ENCODE measurements around the gene GCKR.
"Not testable (repeated sequence)": the region's sequence is repeated elsewhere in the genome, so short reads cannot be mapped to it uniquely, and the experiment has no call there.

Gene GCKR

GRCh38 chr2:27537287-27537686 lies 40.6 kb downstream of the GCKR start:
- Mint-ChIP-seq H3K27me3 (ENCODE audit: low read depth, poor library complexity) (peaks cover 50% of the 10 kb centered on the region), H3K9me3 (peaks cover 20% of the 10 kb centered on the region), H3K4me3 (no peak overlapping the region), H3K4me1 (no peaks in the 10 kb centered on the region), H3K27ac (no peak overlapping the region), H3K36me3 (ENCODE audit: low read depth) (no peaks in the 10 kb centered on the region)
- no peak for DNase-seq
- TF ChIP-seq CTCF (IDR thresholded peaks at IDR 0.05) = no peak

GRCh38 chr2:27538839-27539450 lies 42.3 kb downstream of the GCKR start:
- H3K9me3 Mint-ChIP-seq = peaks cover 24% of the 10 kb centered on the region
- not testable (repeated sequence) for H3K36me3 Mint-ChIP-seq (ENCODE audit: low read depth); DNase-seq; H3K4me3 Mint-ChIP-seq; H3K27ac Mint-ChIP-seq; H3K4me1 Mint-ChIP-seq
- peaks cover 43% of the 10 kb centered on the region for H3K27me3 Mint-ChIP-seq (ENCODE audit: low read depth, poor library complexity)

- not testable (repeated sequence) for H3K27ac Mint-ChIP-seq; H3K4me3 Mint-ChIP-seq; H3K4me1 Mint-ChIP-seq; H3K36me3 Mint-ChIP-seq (ENCODE audit: low read depth); DNase-seq
- peaks cover 38% of the 10 kb centered on the region for H3K27me3 Mint-ChIP-seq (ENCODE audit: low read depth, poor library complexity)
- H3K9me3 Mint-ChIP-seq = peaks cover 24% of the 10 kb centered on the region
Observed at GRCh38 chr2:27539649-27540048, 43.0 kb downstream of the GCKR start.

GRCh38 chr2:27544143-27544821 lies 47.6 kb downstream of the GCKR start:
- no peak for DNase-seq
- Mint-ChIP-seq H3K27ac (no peak overlapping the region), H3K36me3 (ENCODE audit: low read depth) (peaks cover 4% of the 10 kb centered on the region), H3K9me3 (peaks cover 31% of the 10 kb centered on the region), H3K4me3 (no peak overlapping the region), H3K27me3 (ENCODE audit: low read depth, poor library complexity) (peaks cover 9% of the 10 kb centered on the region), H3K4me1 (no peaks in the 10 kb centered on the region)
- TF ChIP-seq CTCF (IDR thresholded peaks at IDR 0.05) = no peak

- no peak for TF ChIP-seq CTCF (IDR thresholded peaks at IDR 0.05)
- H3K27ac Mint-ChIP-seq = no peak overlapping the region
- peaks cover 31% of the 10 kb centered on the region for H3K9me3 Mint-ChIP-seq
- no peak for DNase-seq
- peaks cover 4% of the 10 kb centered on the region for H3K36me3 Mint-ChIP-seq (ENCODE audit: low read depth)
- no peak overlapping the region for H3K4me3 Mint-ChIP-seq
- no peaks in the 10 kb centered on the region for H3K4me1 Mint-ChIP-seq
- peaks cover 9% of the 10 kb centered on the region for H3K27me3 Mint-ChIP-seq (ENCODE audit: low read depth, poor library complexity)
Observed at GRCh38 chr2:27545348-27546141, 48.9 kb downstream of the GCKR start.

- no peak for DNase-seq
- no peak overlapping the region for H3K27ac Mint-ChIP-seq
- H3K4me3 Mint-ChIP-seq = no peak overlapping the region
- H3K36me3 Mint-ChIP-seq (ENCODE audit: low read depth) = peaks cover 4% of the 10 kb centered on the region
- no peak for TF ChIP-seq CTCF (IDR thresholded peaks at IDR 0.05)
- peaks cover 39% of the 10 kb centered on the region for H3K27me3 Mint-ChIP-seq (ENCODE audit: low read depth, poor library complexity)
- peaks cover 23% of the 10 kb centered on the region for H3K9me3 Mint-ChIP-seq
- no peaks in the 10 kb centered on the region for H3K4me1 Mint-ChIP-seq
Observed at GRCh38 chr2:27549303-27549702, 52.7 kb downstream of the GCKR start.

Measured in nephron progenitor cell (in vitro differentiated cells).